Fibroblast of lung (primary cell): Measurements from ENCODE around the gene SERPINH1. TPM values are rescaled to one million over a fixed set of nuclear protein-coding genes. Genes with fewer than 3 reads are reported as not detected.
A peak's percentile ranks its signal among the peaks of the same experiment; 100 is the strongest.

Source experiments
- DNase-seq, 2 donors: peaks; one replicate each; pipeline versions ENCODE4 v3.0.0 to v3.0.0-alpha.2; 2010; ENCODE audit warnings: low read depth in 2 of 2
- H2AFZ ChIP-seq: 2 replicates; pipeline ENCODE4 v1.5.1; 2012; ENCODE audit warnings: low read length, control low read depth, inconsistent platforms
- H3K27ac ChIP-seq: 2 replicates; pipeline ENCODE4 v1.5.1; 2011; ENCODE audit warnings: low read length, control low read depth; ENCODE audit not compliant: insufficient read depth
- H3K27me3 ChIP-seq: 2 replicates; pipeline ENCODE4 v1.5.1; 2011; ENCODE audit warnings: mild to moderate bottlenecking, low read length; ENCODE audit not compliant: control insufficient read depth, insufficient read depth
- H3K36me3 ChIP-seq: 2 replicates; pipeline ENCODE4 v1.5.1; 2011; ENCODE audit warnings: low read length; ENCODE audit not compliant: control insufficient read depth, insufficient read depth
- H3K4me1 ChIP-seq: 2 replicates; pipeline ENCODE4 v1.5.1; 2011; ENCODE audit warnings: low read length; ENCODE audit not compliant: control insufficient read depth, insufficient read depth; ENCODE audit errors: extremely low read depth
- H3K4me2 ChIP-seq: 2 replicates; pipeline ENCODE4 v1.5.1; 2011; ENCODE audit warnings: low read length, control low read depth; ENCODE audit not compliant: insufficient read depth; ENCODE audit errors: extremely low read depth
- H3K4me3 ChIP-seq, 4 experiments: fragments of 200-600 bp in 1 of 4; sonication (generic) in 1 of 4; replicated peaks in 1 of 4; 2 replicates each; pipeline ENCODE4 v1.5.1; 2011 to 2016; ENCODE audit warnings: low read length in 4 of 4, low read depth in 3 of 4, mild to moderate bottlenecking in 3 of 4, control low read depth in 2 of 4, inconsistent platforms in 1 of 4, mixed read lengths in 1 of 4; ENCODE audit not compliant: insufficient read depth in 1 of 4; ENCODE audit errors: control extremely low read depth in 1 of 4
- H3K79me2 ChIP-seq: 2 replicates; pipeline ENCODE4 v1.5.1; 2012; ENCODE audit warnings: mild to moderate bottlenecking, low read length, inconsistent platforms; ENCODE audit not compliant: control insufficient read depth, insufficient read depth
- H3K9ac ChIP-seq: 2 replicates; pipeline ENCODE4 v1.5.1; 2011; ENCODE audit warnings: mild to moderate bottlenecking, low read length, control low read depth; ENCODE audit not compliant: insufficient read depth
- H3K9me3 ChIP-seq: 2 replicates; pipeline ENCODE4 v1.5.1; 2012; ENCODE audit warnings: low read depth, low read length; ENCODE audit not compliant: control insufficient read depth, insufficient read depth
- H4K20me1 ChIP-seq: 2 replicates; pipeline ENCODE4 v1.5.1; 2011; ENCODE audit warnings: low read length; ENCODE audit not compliant: control insufficient read depth, insufficient read depth; ENCODE audit errors: extremely low read depth
- CTCF ChIP-seq, 2 donors: IDR thresholded peaks in 1 of 2; conservative IDR thresholded peaks in 1 of 2; 1 replicate in 1 of 2; 2 replicates in 1 of 2; pipeline ENCODE4 v1.5.1; 2011 to 2012; ENCODE audit warnings: low read length in 2 of 2, control low read depth in 1 of 2, inconsistent platforms in 1 of 2, low read depth in 1 of 2, mild to moderate bottlenecking in 1 of 2
- EZH2 ChIP-seq: IDR thresholded peaks from 2 replicates; pipeline ENCODE4 v1.5.1; 2012; ENCODE audit warnings: low read length, control low read depth, mild to moderate bottlenecking; ENCODE audit errors: missing control alignments
- polyA plus RNA-seq, 2 donors: library from polyadenylated mRNA; depleted of rRNA in 1 of 2; stranded (reverse) in 1 of 2; unstranded in 1 of 2; fragments of >200 nt; gene quantifications; 2 replicates each; pipeline ENCODE4 v1.2.1, GENCODE V29; 2011 to 2012; ENCODE audit warnings: missing spikeins in 1 of 2
- total RNA-seq: library from RNA; depleted of rRNA; stranded (reverse); fragments of >200 nt; gene quantifications from 2 replicates; pipeline ENCODE4 v1.2.1, GENCODE V29; 2014

Gene SERPINH1
- total and polyA plus RNA-seq, 2 donors (not counting 1 experiment from before 2014, with no cell fraction given), result 491 to 750 TPM

GRCh38 chr11:75574698-75575602 is 12.9 kb downstream of the SERPINH1 start:
- no peaks in the 10 kb centered on the region for H3K27me3 ChIP-seq
- peak; percentile 30 to 42 for TF ChIP-seq CTCF (conservative IDR thresholded peaks at IDR 0.05 in 1 of 2, IDR thresholded peaks at IDR 0.05 in 1 of 2; ENCODE audit: low read depth in 1 of 2, low read length in 2 of 2)
- no peak for TF ChIP-seq EZH2
- no peak for DNase-seq

GRCh38 chr11:75576017-75576416 is 14.0 kb downstream of the SERPINH1 start:
- Histone ChIP-seq H3K4me2 (no peak overlapping the region), H3K9ac (no peak overlapping the region), H2AFZ (no peak overlapping the region), H3K36me3 (peaks cover 30% of the 10 kb centered on the region), H3K4me3 (no peak overlapping the region), H3K27ac (no peak overlapping the region), H3K4me1 (peaks cover 8% of the 10 kb centered on the region), H3K79me2 (peaks cover 3% of the 10 kb centered on the region), H3K27me3 (no peaks in the 10 kb centered on the region), H4K20me1 (peaks cover 2% of the 10 kb centered on the region), H3K9me3 (no peaks in the 10 kb centered on the region)
- DNase-seq, result no peak
- no peak for TF ChIP-seq CTCF (conservative IDR thresholded peaks at IDR 0.05 in 1 of 2, IDR thresholded peaks at IDR 0.05 in 1 of 2; ENCODE audit: low read depth in 1 of 2, low read length in 2 of 2)
- TF ChIP-seq EZH2, result no peak

More at GRCh38 chr11:75574698-75575602, 12.9 kb downstream of the SERPINH1 start:
- peaks cover 8% of the 10 kb centered on the region for H3K4me1 ChIP-seq
- no peak overlapping the region for H2AFZ ChIP-seq
- H3K27ac ChIP-seq, result no peak overlapping the region
- H3K4me3 ChIP-seq, result no peak overlapping the region
- peaks cover 13% of the 10 kb centered on the region for H3K79me2 ChIP-seq
- no peaks in the 10 kb centered on the region for H3K9me3 ChIP-seq
- H3K4me2 ChIP-seq, result no peak overlapping the region
- peaks cover 40% of the 10 kb centered on the region for H3K36me3 ChIP-seq
- H4K20me1 ChIP-seq, result peaks cover 2% of the 10 kb centered on the region
- H3K9ac ChIP-seq, result no peak overlapping the region

DNA sequence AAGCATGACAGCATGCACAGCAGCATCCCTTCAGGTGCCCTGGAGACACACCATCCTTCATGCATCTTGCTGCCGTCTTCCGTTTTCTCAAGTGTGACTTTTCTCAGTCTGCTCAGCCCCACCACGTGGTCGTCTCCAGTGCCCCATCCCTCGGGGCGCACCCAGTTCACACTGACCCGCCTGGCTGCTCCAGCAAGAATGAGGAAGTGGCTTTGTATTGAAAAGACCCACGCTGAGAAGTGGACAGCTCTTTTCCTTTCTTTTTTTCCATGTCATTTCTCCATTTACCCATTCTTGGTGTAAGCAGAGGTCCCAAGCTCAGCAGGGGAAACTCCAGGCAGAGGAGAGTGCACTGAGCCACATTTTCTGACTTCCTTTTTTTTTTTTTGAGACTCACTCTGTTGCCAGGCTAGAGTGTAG is 14.5 kb downstream of the SERPINH1 start:
- no peak overlapping the region for H2AFZ ChIP-seq
- no peak for TF ChIP-seq EZH2
- TF ChIP-seq CTCF (conservative IDR thresholded peaks at IDR 0.05 in 1 of 2, IDR thresholded peaks at IDR 0.05 in 1 of 2; ENCODE audit: low read depth in 1 of 2, low read length in 2 of 2), result no peak
- H3K36me3 ChIP-seq, result peaks cover 25% of the 10 kb centered on the region
- H3K4me3 ChIP-seq, result no peak overlapping the region
- H3K4me2 ChIP-seq, result no peak overlapping the region
- peaks cover 8% of the 10 kb centered on the region for H3K4me1 ChIP-seq
- peak; percentile 65 to 79 for DNase-seq
- peaks cover 2% of the 10 kb centered on the region for H4K20me1 ChIP-seq
- H3K79me2 ChIP-seq, result peaks cover 2% of the 10 kb centered on the region
- no peaks in the 10 kb centered on the region for H3K27me3 ChIP-seq
- H3K9me3 ChIP-seq, result no peaks in the 10 kb centered on the region
- H3K9ac ChIP-seq, result no peak overlapping the region
- H3K27ac ChIP-seq, result no peak overlapping the region
